ENCODE data around the gene RMI2.
"Not testable (repeated sequence)": the region's sequence is repeated elsewhere in the genome, so short reads cannot be mapped to it uniquely, and the experiment has no call there.

RMI2 gene

DNA sequence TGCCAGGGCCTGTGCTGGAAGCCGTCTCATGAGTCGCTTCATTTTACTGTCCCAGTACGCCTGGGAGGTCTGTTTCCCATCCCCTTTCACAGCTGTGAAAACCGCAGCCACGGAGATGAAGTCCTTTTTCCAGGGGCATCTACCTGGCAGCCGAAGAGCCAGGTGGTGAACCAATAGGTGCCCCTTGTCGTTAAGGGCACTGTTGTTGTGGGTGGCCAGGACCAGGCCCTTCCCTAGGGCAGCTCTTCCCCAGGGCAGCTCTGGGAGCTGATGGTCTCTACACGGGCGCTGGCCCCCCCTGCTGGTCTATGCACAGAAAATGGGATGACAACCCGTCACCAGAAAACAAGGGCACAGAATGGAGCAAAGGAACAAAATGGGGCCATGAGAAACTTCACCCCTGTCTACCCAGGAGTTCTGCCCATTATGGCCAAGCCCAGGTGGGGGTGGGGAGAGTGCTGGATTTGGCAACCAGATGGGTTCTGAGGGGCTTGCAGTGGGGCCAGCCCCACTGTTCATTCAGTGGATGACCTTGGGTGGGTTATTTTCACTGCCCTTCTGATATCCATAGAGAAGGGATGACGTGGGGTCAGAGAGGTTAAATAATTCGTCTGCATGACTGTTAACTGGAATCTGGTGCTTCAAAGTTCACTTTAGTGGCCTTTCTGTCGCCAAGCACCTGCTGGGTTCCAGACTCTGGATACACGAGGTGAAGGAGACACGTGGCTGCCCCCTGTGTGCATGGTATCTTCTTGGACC, 11.5 kb downstream of the RMI2 start:
- DNase-seq: peak; percentile 62

GRCh38 chr16:11358531-11358930, 13.3 kb downstream of the RMI2 start:
- DNase-seq: no peak

GRCh38 chr16:11359370-11359769, 14.1 kb downstream of the RMI2 start:
- DNase-seq: no peak

DNA sequence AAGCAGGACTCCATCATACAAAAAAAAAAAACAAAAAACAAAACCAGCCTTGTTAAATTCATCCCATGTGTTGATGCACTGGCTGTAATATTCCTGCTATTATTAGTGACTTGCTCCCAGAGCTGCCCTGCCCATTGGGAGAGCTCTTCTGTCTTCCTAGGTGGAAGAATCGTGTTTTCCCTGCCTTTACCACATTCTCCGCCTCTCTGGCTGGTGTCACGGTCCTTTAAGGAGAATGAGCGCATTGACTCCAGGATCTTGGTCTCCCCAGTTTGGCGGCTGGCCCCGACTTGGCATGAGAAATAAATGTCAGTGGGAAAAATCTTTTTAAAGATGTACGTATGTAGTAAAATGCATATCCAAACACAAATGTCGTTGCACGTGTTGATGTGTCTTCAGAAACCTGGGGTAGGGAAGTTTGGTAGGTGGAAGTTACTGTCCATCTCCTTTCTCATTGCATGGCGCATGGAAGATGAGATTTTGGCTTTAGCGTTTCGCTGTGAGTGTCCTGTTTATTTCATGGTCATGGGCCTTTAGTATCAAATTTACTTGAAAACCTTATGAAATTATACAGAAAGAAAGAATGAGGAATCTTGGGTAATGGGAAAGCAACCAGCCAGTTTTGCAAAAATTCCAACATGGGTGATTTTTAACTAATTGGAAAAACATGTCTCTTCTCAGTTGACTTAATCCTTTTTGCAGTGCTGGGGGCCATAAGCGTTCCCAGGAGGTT, 15.5 kb downstream of the RMI2 start:
- DNase-seq: no peak

DNA sequence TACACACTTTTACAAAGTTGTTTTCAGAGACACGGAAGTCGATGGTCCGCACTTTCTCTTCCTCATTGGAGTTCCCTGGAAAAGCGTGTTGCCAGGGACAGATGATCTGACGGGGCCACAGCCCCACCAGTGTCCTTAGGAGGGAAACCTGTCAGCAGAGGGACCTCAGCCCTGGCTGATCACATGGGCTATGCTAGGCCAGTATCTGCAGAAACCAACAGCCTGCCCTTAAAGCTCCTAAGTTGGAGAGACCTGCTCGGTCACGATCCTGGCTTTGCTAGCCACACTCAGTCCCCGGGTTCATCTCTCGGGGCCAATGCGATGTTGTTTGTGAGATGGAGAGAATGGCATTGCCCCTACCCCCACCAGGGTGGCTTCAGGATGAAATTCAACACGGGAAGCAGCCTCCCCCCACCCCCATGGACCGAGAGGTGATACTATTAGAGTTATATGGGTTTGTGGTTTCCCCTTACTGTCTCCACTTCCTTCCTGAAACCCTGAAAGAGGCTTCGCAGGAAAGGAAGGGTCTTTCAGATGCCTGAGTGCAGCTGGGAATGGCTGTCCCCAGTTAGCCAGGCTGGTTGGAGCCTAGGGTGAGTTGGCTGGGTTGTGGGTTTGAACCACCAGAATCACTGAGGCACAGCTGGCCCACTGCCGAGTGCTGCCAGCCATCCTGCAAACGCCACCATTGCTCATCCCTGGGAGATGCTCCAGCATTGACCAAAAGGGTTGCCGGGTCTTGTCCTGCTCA, 16.6 kb downstream of the RMI2 start:
- DNase-seq: peak; percentile 43

- no peak for DNase-seq
Observed at GRCh38 chr16:11363927-11364258, 18.6 kb downstream of the RMI2 start.

GRCh38 chr16:11367483-11367906, 22.2 kb downstream of the RMI2 start:
- DNase-seq: no peak

DNA sequence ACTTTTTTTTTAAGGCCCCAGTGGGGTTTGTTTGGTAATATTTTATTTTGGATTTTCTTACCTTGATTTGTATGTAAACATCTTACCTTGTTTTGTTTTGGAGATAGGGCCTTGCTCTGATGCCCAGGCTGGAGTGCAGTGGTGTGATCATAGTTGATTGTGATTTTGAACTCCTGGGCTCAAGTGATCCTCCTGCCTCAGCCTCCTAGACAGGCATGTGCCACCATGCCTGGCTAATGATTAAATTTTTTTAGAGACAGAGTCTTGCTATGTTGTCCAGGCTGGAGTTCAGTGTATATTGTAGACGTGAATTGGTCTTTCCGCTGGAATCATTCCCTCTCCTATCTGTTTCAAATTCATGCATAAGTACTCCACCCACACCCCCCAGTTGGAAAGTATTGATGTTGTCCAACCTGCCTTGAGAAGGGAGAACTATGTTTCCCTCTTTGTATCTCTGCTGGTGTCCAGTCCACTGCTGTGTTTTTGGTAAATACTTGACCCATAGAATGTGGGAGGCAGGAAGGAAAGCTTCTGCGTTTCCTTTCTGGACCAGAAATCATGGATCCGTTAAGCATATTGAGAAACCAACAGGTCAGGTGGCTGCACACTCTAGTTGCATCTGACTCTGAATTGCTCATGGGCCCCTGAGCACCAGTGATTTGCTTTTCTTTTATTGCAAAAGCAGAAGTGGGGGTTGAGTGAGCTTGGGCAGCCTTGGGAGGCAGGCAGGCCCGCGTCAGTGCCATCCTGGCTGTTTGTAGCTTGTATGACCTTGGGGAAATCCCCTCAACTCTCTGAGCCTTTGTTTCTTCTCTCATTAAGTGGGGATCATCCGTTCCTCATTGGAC, 25.0 kb downstream of the RMI2 start:
- no peak for DNase-seq

- DNase-seq: not testable (repeated sequence)
Observed at GRCh38 chr16:11370932-11371279, 25.6 kb downstream of the RMI2 start.

- DNase-seq: no peak
Observed at GRCh38 chr16:11372073-11372828, 27.0 kb downstream of the RMI2 start.

DNA sequence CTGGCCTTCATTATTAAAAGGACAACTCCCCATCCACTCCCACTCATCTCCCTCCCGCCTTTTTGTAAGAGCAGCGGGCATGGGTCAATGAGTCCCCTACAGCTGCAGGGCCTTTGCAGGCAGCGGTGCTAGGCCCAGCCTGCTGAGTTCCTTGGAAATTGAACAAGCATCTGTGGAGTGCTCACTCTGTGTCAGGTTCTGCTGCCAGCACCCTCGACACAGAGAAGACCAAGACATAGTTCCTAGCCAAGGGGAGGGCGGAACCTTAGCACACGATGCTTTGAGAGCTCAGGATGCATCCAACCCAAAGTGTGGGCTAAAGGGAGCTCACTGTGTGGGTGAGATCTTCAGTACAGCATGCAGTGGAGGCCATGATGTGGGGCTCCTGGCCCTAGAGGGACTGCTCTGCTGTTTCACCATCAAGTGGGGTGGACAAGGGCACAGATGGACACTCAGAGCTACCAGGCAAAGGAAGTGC, 27.6 kb downstream of the RMI2 start:
- no peak for DNase-seq

GRCh38 chr16:11374255-11374654, 29.0 kb downstream of the RMI2 start:
- no peak for DNase-seq

DNA sequence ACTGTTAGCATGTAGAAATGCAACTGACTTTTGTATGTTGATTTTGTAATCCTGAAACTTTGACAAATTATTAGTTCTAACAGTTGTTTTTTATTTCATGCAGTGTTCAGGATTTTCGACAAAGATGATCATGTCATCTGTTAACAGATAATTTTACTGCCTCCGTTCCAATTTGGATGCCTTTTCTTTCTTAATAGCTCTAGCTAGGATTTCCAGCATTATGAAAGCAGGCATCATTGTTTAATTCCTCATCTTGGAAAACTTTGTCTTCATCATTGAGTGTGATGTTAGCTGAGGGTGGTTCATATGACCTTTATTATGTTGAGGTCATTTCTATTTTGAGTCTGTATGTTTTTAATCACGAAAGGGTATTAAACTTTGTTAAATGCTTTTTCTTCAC, 31.9 kb downstream of the RMI2 start:
- no peak for DNase-seq

DNA sequence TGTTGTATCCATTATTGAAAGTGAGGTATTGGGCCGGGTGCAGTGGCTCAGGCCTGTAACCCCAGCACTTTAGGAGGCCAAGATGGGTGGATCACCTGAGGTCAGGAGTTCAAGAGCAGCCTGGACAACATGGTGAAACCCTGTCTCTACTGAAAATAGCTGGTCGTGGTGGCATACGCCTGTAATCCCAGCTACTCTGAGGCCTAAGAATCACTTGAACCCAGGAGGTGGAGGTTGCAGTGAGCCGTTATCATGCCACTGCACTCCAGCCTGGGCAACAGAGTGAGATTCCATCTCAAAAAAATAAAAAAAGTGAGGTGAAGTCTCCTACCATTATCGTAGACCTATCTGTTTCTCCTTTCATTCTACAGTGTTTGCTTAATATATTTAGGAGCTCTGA, 33.7 kb downstream of the RMI2 start:
- DNase-seq: not testable (repeated sequence)

GRCh38 chr16:11379420-11379819, 34.2 kb downstream of the RMI2 start:
- DNase-seq: peak; percentile 47

DNA sequence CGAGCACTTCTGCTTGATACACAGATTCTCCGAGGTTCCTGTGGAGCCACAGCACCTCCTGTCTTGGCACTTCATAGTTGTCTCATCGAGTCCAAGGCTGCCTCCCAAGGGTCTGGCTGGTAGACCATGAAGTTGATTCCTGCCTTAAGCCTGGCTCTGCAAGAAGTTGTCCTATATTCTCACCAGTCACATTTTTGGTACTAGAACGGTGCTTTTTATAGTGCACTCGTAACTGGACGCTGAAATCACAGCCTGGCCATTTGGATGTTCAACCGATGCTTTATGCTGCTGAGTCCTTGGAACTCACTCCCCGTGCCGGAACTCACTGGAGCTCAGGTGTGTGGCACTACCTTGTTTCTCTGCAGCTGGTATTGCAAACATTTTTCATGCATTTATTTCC, 35.6 kb downstream of the RMI2 start:
- no peak for DNase-seq

GRCh38 chr16:11383481-11384183, 38.4 kb downstream of the RMI2 start:
- DNase-seq: no peak

DNA sequence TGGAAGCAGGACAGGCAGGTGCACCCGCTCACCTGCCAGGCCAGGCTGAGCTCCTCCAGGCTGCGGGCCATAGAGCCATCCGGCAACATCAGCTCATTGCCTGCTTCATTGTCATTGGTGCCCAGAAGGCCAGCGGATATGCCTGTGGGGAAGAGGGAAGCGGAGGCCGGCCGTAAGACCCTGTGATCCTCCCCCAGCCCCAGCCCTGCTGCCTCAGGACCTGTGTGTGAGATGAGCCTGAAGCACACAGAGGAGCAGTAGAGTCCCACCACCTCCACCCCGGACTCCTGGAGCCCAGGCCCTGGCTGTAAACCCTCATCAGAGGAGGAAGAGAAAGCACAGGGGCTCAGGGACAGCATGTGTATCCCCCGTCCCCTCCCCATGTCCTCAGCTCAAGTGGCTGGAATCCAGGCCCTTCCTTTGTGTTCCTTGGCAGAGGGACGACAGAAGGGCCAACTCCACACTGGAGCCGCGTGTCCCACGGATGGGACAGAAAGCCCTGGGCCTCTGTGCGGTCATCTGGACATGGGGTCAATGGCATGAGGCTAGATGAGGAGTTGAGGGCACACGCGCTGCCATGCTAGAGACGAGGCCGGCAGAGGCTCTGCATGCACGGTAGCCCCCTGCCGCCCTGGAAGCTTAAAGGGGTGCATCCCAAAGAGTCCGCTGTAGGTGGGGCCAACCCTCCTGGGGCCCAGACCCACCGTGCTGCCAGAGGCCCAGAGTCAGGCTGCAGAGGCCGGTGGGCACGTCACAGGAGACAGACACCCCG, 39.1 kb downstream of the RMI2 start:
- DNase-seq: no peak

DNA sequence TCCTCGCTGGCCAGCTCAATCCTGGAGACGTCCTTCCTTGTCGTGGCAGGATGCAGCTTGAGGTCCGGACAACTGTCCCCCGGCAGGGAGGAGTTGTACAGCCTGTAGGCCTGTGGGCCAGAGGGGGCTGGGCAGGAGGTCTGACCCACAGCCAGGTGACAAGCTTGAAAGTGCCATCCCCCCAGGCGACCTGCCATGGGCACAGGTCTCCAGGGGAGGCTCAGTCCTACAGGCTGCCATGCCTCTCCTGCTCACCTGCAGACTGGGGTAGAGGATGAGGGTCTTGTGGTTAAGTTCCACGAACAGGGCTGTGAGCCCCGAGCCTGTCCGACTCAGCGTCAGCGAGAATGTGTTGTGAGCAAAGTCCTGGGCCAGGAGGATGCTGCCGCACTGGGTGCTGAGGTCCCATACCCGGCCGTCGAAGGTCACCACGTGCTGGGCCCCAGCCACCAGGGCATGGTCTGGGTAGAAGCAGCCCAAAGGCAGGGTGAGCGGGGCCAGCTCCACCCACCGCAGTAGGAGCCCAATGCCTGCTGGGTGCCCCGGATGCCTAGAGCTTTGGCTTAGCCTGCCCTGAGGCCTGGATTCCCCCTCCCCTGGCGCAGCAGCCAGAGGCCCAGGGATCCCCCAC, 39.8 kb downstream of the RMI2 start:
- DNase-seq: no peak

DNA sequence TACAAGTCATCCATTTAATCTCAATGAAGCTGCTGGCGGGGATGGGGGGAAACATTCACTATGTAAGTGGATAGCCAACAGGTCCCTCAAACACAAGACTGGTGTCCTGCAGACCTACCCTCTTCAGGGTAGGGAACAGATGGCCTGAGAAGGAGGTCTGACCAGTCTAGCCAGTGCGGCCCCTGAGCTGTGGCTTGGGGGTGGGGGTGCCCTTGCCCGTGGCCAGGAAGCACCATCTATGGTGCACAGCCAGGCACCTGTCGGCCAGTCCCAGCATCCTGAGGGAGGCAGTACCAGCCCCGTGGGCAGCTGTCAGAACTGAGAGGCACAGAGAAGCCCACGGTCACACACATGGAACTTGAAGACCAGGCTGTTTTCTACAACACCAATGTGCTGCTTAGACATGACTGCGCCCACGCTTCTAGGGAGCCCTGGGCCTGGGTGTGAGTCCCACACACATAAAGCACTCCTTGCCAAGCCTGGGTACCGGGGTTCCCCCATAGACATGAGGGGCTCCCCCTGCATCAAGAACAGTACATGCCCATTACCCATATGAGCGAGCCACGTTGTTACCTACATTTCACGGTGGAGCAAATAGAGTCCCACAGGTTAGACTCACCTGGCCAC, 40.9 kb downstream of the RMI2 start:
- no peak for DNase-seq
